Esophagus muscularis mucosa (tissue), 4 donors: ENCODE data around the gene WDR64. TPM values are rescaled to one million over a fixed set of nuclear protein-coding genes. Genes with fewer than 3 reads are reported as not detected.

Experiments
- DNase-seq: peaks from one replicate; pipeline ENCODE4 v3.0.0-alpha.2; 2017; ENCODE audit errors: extremely low spot score
- H3K27ac ChIP-seq, 4 donors: fragments of 200-600 bp; sonication (generic); replicated peaks in 1 of 4; 1 replicate in 3 of 4; 2 replicates in 1 of 4; pipeline ENCODE4 v1.5.1; 2016 to 2019; ENCODE audit warnings: mild to moderate bottlenecking in 1 of 4
- H3K27me3 ChIP-seq, 4 donors: fragments of 200-600 bp; sonication (generic); one replicate each; pipeline versions ENCODE4 v1.5.1 to v1.6.0; 2016 to 2019
- H3K36me3 ChIP-seq, 4 donors: fragments of 200-600 bp; sonication (generic); one replicate each; pipeline ENCODE4 v1.5.1; 2016 to 2019
- H3K4me1 ChIP-seq, 4 donors: fragments of 200-600 bp; sonication (generic); one replicate each; pipeline ENCODE4 v1.5.1; 2016 to 2019
- H3K4me3 ChIP-seq, 4 donors: fragments of 200-600 bp; sonication (generic); 1 replicate in 2 of 4; 2 replicates in 2 of 4; pipeline ENCODE4 v1.5.1; 2016 to 2019; ENCODE audit warnings: mild to moderate bottlenecking in 4 of 4, moderate library complexity in 1 of 4
- H3K9me3 ChIP-seq, 4 donors: fragments of 200-600 bp; sonication (generic); 1 replicate in 3 of 4; 2 replicates in 1 of 4; pipeline ENCODE4 v1.5.1; 2016 to 2019
- EP300 ChIP-seq: sonication (generic); formaldehyde crosslinking; IDR thresholded peaks from one replicate; pipeline ENCODE4 v1.6.1; 2017; ENCODE audit warnings: antibody characterized with exemption
- POLR2A ChIP-seq: fragments of 450-650 bp; IDR thresholded peaks from one replicate; pipeline ENCODE4 v1.6.1; 2017; ENCODE audit warnings: antibody characterized with exemption, moderate library complexity, mild to moderate bottlenecking, low read depth
- POLR2AphosphoS5 ChIP-seq, 2 donors: sonication (generic); formaldehyde crosslinking; IDR thresholded peaks; one replicate each; pipeline ENCODE4 v1.6.1; 2017; ENCODE audit warnings: antibody characterized with exemption in 2 of 2
- WGBS: methylation state at CpG from one replicate; pipeline ENCODE4 v1.1.5; 2018; 5-methylcytosine and 5-hydroxymethylcytosine counted together
- intact Hi-C: fragments of 100-400 bp; cut with DNase I; formaldehyde crosslinking; loops from one replicate; pipeline ENCODE4 v1.15.1; 2023
- total RNA-seq, 4 donors: library from RNA; depleted of rRNA; stranded (reverse); fragments of >200 nt; gene quantifications; one replicate each; pipeline versions ENCODE4 v1.1.0 to v1.2.1, GENCODE V29; 2016
- TF ChIP-seq, protein P1 (sequence below), 3 experiments: fragments of 200-600 bp in 2 of 3; fragments of 450-650 bp in 1 of 3; sonication (generic) in 2 of 3; IDR thresholded peaks; one replicate each; pipeline ENCODE4 v1.5.1; 2017 to 2019; ENCODE audit warnings: antibody characterized with exemption in 3 of 3, mild to moderate bottlenecking in 2 of 3, moderate library complexity in 1 of 3

WDR64 gene
- total RNA-seq, 4 donors from 2014 or later = not detected

DNA sequence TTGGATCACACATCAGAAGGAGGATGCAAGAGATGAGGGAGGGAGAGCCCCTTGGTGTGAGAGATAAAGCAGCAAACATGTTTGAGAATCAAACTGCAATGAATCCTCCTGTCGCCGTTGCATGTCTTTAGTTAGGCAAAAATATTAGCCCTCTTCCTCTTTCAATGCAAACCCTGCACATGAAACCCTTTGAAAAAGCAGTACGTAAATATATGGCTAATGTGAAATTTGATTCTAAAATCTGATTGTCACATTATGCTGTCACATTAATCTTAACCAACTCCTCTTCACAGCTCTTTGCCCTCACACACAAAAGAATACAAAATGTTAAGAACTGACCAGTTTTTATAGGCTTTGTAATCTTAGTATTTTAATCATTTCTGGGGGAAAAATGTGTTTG, 63.4 kb downstream of the WDR64 start:
- Histone ChIP-seq H3K36me3 (no peaks in the 10 kb centered on the region), H3K27me3 (no peaks in the 10 kb centered on the region), H3K4me1 (no peaks in the 10 kb centered on the region), H3K27ac (no peak overlapping the region), H3K4me3 (no peak overlapping the region), H3K9me3 (no peaks in the 10 kb centered on the region)
- DNase-seq = no peak
- intact Hi-C loops = no loop called here
- whole genome bisulfite sequencing = 78% methylated on average over 3 of the region's 3 CpGs
- TF ChIP-seq EP300 (no peak), POLR2A (no peak), POLR2AphosphoS5 (IDR thresholded peaks at IDR 0.05) (no peak)
- TF ChIP-seq, protein P1, sequence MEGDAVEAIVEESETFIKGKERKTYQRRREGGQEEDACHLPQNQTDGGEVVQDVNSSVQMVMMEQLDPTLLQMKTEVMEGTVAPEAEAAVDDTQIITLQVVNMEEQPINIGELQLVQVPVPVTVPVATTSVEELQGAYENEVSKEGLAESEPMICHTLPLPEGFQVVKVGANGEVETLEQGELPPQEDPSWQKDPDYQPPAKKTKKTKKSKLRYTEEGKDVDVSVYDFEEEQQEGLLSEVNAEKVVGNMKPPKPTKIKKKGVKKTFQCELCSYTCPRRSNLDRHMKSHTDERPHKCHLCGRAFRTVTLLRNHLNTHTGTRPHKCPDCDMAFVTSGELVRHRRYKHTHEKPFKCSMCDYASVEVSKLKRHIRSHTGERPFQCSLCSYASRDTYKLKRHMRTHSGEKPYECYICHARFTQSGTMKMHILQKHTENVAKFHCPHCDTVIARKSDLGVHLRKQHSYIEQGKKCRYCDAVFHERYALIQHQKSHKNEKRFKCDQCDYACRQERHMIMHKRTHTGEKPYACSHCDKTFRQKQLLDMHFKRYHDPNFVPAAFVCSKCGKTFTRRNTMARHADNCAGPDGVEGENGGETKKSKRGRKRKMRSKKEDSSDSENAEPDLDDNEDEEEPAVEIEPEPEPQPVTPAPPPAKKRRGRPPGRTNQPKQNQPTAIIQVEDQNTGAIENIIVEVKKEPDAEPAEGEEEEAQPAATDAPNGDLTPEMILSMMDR (IDR thresholded peaks at IDR 0.05) = no peak

DNA sequence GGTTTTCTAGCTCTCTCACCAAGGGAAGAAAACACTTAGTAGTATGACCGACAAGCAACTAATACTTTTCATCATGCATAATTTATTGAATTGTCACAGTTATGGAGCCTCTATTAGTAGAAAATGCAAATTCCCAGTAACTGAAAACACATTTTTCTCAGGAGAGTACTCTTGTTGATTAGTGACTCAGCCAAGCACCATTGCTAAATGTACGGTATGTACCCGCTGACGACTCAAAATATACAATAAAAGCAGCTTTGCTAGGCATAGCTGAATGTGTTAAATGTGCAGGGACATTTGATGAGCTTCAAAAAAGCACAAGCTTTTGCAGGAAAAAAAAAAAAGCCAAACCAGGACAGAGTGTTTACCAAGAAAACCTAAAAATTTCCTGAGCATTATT, 63.9 kb downstream of the WDR64 start:
- no peak for DNase-seq
- Histone ChIP-seq H3K27me3 (no peaks in the 10 kb centered on the region), H3K27ac (no peak overlapping the region), H3K9me3 (no peaks in the 10 kb centered on the region), H3K4me3 (no peak overlapping the region), H3K36me3 (no peaks in the 10 kb centered on the region), H3K4me1 (no peaks in the 10 kb centered on the region)
- WGBS = 90% methylated on average over 4 of the region's 4 CpGs
- intact Hi-C loops = no loop called here
- TF ChIP-seq, protein P1 (IDR thresholded peaks at IDR 0.05) = no peak
- TF ChIP-seq POLR2A = no peak
- TF ChIP-seq EP300 = no peak
- TF ChIP-seq POLR2AphosphoS5 (IDR thresholded peaks at IDR 0.05) = no peak

DNA sequence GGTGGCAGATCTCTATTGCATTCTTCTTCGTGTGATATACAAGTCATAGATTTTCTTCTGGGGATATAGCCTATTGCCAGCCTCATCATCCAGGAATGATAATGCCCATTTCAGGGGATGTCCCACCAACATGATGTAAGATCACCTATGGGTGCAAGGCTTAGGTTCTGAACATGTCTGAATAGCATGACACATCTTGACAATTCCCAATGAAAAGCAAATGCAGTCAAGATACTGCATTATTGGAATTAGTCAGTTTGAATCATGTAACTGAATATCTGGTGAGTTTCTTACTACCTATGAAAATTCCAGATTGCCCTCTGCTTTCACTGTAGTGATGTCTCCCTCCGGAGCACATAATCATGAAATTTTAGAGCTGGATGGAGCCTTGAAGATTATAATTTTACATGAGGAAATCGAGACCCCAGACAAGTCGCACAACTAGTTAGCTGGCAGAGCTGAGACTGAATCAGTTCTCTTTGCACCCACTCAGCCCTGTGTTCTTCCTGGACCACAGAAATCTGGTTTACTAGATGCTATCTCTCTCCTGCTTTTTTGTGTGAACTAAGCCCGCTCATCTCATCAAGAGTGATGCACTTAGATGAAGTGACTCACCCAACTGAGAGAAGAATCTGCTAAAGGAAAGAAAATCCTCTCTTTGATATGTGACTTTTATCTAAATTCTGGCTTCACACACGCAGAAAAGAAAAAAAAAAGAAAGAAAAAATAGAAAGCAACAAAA, 65.0 kb downstream of the WDR64 start:
- Histone ChIP-seq H3K4me3 (no peak overlapping the region), H3K36me3 (no peaks in the 10 kb centered on the region), H3K27me3 (no peaks in the 10 kb centered on the region), H3K9me3 (no peaks in the 10 kb centered on the region), H3K4me1 (no peaks in the 10 kb centered on the region), H3K27ac (no peak overlapping the region)
- intact Hi-C loops = no loop called here
- no peak for DNase-seq
- WGBS = 76% methylated on average over 6 of the region's 6 CpGs
- TF ChIP-seq, protein P1 (IDR thresholded peaks at IDR 0.05) = no peak
- TF ChIP-seq POLR2AphosphoS5 (IDR thresholded peaks at IDR 0.05) = no peak
- no peak for TF ChIP-seq EP300
- TF ChIP-seq POLR2A = no peak

DNA sequence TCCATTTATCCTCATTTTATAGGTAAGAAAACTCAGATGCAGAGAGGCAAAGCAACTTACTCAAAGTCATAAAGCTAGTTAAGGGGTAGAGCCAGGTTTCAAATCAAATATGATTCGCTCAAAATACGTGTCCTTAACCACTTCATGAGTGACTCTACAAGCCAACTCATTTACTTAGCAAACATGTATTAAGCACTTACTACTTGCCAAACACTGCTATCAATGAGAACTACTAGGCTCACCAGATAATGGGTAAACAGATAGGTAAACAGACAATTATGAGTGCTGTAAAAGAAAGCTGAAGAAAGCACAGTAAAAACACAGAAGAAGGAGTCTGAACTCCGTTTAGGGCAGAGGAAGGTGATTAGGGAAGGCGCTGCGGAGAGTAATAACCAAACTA, 65.9 kb downstream of the WDR64 start:
- 82% methylated on average over 5 of the region's 5 CpGs for WGBS
- no peak overlapping the region for H3K27ac ChIP-seq
- H3K4me3 ChIP-seq = no peak overlapping the region
- no peak for TF ChIP-seq POLR2A
- TF ChIP-seq POLR2AphosphoS5 (IDR thresholded peaks at IDR 0.05) = no peak
- TF ChIP-seq, protein P1 (IDR thresholded peaks at IDR 0.05) = no peak
- TF ChIP-seq EP300 = no peak
- H3K4me1 ChIP-seq = no peaks in the 10 kb centered on the region
- H3K9me3 ChIP-seq = no peaks in the 10 kb centered on the region
- H3K36me3 ChIP-seq = no peaks in the 10 kb centered on the region
- no peaks in the 10 kb centered on the region for H3K27me3 ChIP-seq
- intact Hi-C loops = no loop called here
- DNase-seq = no peak

DNA sequence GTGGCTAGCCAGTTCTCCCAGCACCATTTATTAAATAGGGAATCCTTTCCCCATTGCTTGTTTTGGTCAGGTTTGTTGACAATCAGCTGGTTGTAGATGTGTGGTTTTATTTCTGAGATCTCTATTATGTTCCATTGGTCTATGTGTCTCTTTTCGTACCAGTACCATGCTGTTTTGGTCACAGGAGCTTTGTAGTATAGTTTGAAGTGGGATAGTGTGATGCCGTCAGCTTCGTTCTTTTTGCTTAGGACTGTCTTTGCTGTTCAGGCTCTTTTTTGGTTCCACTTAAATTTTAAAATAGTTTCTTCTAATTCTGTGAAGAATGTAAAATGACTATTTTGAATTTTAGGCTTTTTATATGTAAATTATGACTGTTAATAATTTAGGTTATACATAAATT, 68.9 kb downstream of the WDR64 start:
- TF ChIP-seq, protein P1 (IDR thresholded peaks at IDR 0.05) = no peak
- H3K27ac ChIP-seq = no peak overlapping the region
- no peak overlapping the region for H3K4me3 ChIP-seq
- no peaks in the 10 kb centered on the region for H3K27me3 ChIP-seq
- DNase-seq = no peak
- H3K36me3 ChIP-seq = no peaks in the 10 kb centered on the region
- intact Hi-C loops = no loop called here
- no peaks in the 10 kb centered on the region for H3K9me3 ChIP-seq
- H3K4me1 ChIP-seq = no peaks in the 10 kb centered on the region
- WGBS = 85% methylated on average over 3 of the region's 3 CpGs
